GM19395 (cell line): ENCODE data around the gene SLC6A18.
"Not testable (repeated sequence)": the region's sequence is repeated elsewhere in the genome, so short reads cannot be mapped to it uniquely, and the experiment has no call there.

ENCODE experiments used
- ATAC-seq: cut with Tn5 transposase; IDR thresholded peaks from one replicate; pipeline ENCODE4 v1.9.1; 2021; ENCODE audit warnings: mild to moderate bottlenecking, moderate library complexity; ENCODE audit not compliant: unreplicated experiment

SLC6A18 gene

GRCh38 chr5:1270426-1270825 lies 45.2 kb downstream of the SLC6A18 start:
- ATAC-seq = no peak

GRCh38 chr5:1270933-1271914 lies 46.0 kb downstream of the SLC6A18 start:
- ATAC-seq = no peak

- ATAC-seq = no peak
These were observed 47.0 kb downstream of the SLC6A18 start for GRCh38 chr5:1272201-1272600.

- no peak for ATAC-seq
These were observed 48.6 kb downstream of the SLC6A18 start for GRCh38 chr5:1273745-1274144.

- no peak for ATAC-seq
These were observed 49.3 kb downstream of the SLC6A18 start for GRCh38 chr5:1274471-1274870.

GRCh38 chr5:1275397-1276391 lies 50.5 kb downstream of the SLC6A18 start:
- not testable (repeated sequence) for ATAC-seq

GRCh38 chr5:1276930-1277329 lies 51.7 kb downstream of the SLC6A18 start:
- ATAC-seq = no peak

- no peak for ATAC-seq
These were observed 52.1 kb downstream of the SLC6A18 start for GRCh38 chr5:1277331-1277730.

GRCh38 chr5:1277781-1278180 lies 52.6 kb downstream of the SLC6A18 start:
- ATAC-seq = no peak

GRCh38 chr5:1278216-1278615 lies 53.0 kb downstream of the SLC6A18 start:
- ATAC-seq = no peak

GRCh38 chr5:1278656-1279442 lies 53.7 kb downstream of the SLC6A18 start:
- no peak for ATAC-seq

GRCh38 chr5:1279443-1280151 lies 54.4 kb downstream of the SLC6A18 start:
- no peak for ATAC-seq

- ATAC-seq = no peak
These were observed 55.2 kb downstream of the SLC6A18 start for GRCh38 chr5:1280177-1281037.

- no peak for ATAC-seq
These were observed 56.1 kb downstream of the SLC6A18 start for GRCh38 chr5:1281038-1281882.

GRCh38 chr5:1282131-1282992 lies 57.2 kb downstream of the SLC6A18 start:
- ATAC-seq = no peak

- ATAC-seq = not testable (repeated sequence)
These were observed 58.0 kb downstream of the SLC6A18 start for GRCh38 chr5:1282993-1283728.

GRCh38 chr5:1283729-1284041 lies 58.5 kb downstream of the SLC6A18 start:
- ATAC-seq = not testable (repeated sequence)
